Measurements from ENCODE around the gene TNS3.

The TNS3 gene

DNA sequence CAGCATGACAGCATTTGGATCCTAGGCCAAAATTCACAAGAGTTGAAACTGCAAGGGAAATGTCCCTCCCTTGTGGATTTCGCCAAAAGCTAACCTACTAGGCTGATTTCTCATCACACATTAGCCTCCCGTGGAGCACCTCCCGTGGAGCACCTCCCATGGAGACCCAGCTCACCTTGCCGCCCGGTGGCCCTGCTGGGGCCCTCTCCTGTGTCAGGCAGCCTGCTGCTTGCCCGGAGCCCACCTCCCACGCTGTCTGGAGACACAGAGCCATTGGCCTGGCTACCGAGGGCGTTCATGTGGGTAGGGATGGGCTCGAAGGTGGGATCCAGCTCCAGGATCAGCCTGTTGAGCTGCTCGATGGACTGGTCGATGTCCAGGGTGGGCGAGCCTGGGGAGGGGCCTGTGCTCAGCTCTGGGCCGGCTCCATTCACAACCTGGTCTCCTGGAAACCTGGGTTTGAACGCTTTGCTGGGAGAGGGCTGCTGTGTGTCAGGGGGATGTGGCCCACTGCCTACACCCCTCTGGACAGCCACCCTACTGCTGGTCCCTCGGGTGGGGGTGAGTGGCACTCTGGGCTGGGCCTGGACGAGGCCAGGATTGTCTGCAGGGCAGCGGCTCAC, 213.6 kb downstream of the TNS3 start:
- DNase-seq (ENCODE audit: low read depth, low spot score), result no peak

DNA sequence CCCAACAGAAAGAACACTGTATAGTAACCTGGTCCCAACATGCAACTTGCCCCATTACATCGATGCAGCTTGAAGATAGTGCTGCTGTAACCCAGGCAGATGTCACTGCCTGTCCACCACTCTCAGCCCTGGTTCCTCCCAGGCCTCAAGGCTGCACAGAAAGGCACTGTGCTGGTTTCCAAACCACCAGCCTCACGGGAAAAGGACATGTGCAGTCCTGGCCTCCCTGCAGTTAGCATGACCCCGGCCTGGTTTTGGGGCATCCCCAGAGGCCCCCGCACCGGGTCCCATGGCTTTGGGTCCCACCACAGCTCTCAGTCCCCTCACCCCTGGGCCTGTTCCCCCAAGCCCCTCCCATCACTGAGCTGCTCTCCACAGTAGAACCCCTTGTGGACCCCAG, 214.5 kb downstream of the TNS3 start:
- DNase-seq (ENCODE audit: low read depth, low spot score), result no peak

DNA sequence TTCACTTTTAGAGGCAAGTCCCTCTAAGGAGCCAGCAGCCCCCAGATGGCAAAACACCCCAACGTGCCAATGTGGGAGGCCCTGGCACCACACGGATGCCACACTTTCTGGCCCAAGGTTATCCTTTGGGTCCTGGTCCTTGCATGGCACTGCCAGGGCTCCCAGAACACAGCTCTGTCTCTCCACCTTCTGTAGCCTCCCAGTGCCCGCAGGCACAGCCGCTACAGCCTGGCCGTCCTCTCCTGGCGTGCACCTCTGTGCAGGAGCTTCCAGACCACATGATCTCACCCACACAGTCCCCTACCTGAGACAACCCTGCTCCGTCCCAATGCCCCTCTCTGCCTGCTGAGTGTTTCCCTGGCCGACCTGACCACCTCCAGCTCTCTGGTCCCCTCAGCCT, 215.0 kb downstream of the TNS3 start:
- no peak for DNase-seq (ENCODE audit: low read depth, low spot score)

DNA sequence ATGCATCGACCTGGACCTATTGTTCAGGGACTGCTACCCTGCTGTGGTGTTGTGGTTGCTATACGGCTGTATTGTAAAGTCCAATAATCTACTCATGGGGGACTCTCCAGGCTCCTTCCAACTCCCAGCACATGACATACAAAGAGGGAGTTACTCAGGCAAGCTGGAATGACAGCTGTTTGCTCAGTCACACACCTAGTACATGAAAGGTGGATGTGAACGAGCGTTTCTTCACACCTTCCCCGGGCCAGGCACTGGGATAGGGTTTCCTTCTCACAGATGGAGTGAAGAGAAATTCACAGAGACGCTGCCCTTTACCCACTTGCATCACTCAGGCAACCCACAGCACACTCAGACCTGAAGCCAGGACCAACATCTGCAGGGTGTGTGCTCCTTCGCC, 215.7 kb downstream of the TNS3 start:
- no peak for DNase-seq (ENCODE audit: low read depth, low spot score)

DNA sequence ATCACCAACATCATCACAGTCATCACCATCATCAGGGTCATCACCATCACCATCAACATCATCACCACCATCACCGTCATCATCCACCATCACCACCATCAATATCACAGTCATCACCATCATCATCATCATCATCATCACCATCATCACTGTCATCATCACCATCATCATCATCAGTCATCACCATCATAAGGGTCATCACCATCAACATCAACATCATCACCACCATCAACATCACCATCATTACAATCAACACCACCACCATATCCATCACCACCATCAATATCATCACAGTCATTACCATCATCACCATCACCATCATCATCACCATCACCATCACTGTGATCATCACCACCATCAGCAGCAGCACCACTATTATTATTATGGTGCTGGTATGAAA, 218.9 kb downstream of the TNS3 start:
- DNase-seq (ENCODE audit: low read depth, low spot score), result no peak

DNA sequence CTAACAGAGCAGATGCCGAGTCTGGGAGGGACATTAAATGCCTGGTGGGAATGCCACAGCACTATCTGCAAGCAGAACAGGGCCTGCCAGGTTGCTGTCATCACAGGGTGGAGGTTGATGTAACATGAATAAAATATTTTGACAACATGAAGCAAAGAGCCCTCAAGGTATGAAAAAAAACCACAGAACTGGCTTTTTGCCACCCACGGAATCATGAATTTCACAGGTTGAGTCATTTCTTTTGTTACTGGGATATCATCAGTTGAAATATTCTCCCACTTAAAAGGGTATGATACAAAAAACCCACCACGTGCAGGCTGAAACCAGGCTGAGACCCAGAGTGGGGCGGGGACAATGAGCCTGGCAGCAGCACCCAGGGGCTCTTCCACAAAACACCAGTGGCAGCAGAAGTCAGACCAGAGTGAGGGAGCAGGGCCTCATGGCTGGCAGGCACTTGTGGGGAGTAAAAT, 220.1 kb downstream of the TNS3 start:
- no peak for DNase-seq (ENCODE audit: low read depth, low spot score)

DNA sequence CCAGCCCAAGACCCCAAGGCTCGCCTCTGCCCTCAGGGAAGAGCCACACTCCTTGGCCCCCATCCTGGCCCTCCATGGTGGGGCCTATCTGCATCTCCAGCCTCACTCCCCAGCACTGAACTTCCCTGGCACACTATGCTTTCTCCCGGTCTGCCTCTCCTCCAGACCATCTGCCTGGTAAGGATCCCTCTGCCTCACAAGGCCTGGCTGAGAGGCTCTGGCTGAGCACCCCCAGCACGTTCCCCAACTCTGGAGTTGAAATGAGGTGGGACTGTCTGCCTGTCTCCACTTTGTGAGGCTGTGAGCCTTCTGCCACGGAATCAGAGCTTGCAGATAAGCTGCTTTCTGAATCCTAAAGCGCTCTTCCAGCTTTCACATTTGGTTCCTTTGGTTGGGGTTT, 220.7 kb downstream of the TNS3 start:
- no peak for DNase-seq (ENCODE audit: low read depth, low spot score)

DNA sequence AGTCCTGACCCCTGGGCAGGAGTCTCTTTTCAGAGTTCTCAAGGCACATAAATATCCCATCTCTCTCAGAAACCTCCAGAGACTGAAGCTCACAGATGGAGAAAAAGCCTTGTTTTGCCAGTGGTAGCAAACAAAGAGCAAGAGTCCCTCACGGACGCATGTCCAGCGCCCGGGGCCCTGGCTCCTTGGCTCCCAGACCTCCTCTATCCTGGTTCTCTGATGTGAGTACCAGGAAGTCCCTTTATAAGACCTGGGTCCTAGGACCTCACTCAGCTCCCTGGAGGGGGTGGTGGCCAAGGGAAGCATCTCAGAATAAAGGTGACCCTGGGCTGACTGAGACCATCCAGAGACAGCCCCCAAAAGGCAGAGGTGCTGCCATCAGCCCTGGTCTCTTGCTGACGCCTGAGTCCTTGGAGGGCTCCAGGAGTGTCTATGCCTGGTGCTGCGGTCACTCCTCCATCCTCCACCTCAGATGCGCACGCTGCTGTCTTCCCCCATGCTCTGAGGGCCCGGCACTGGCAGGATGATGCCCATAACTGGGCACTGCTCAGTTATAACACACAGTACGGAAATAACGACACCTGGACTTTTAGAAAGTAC, 221.5 kb downstream of the TNS3 start:
- no peak for DNase-seq (ENCODE audit: low read depth, low spot score)

DNA sequence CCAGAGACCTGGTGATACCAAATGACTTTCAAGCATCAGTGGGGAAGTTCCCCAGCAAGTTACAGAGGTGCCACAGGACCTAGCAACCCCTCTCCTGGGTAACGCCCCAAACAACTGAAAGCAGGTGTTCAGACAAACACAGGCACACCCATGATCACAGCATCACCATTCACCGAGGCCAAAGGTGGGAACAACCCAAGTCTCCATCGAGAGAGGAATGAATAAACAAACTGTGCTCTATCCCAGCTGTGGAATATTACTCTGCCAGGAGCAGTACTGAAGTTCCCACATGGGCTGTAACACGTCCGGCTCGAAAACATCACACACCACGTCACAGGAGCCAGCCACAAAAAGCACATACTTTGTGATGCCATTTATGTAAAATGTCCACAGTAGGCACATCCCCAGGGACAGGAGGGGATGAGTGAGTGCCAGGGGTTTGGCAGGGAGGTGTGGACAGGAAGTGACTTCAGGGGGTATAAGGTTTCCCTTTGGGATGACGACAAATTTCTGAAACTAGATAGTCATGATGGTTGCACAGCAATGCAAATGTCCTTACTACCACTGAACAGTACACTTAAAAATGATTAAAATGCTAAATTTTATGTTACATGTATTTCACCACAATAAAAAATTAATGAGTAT, 222.8 kb downstream of the TNS3 start:
- no peak for DNase-seq (ENCODE audit: low read depth, low spot score)

DNA sequence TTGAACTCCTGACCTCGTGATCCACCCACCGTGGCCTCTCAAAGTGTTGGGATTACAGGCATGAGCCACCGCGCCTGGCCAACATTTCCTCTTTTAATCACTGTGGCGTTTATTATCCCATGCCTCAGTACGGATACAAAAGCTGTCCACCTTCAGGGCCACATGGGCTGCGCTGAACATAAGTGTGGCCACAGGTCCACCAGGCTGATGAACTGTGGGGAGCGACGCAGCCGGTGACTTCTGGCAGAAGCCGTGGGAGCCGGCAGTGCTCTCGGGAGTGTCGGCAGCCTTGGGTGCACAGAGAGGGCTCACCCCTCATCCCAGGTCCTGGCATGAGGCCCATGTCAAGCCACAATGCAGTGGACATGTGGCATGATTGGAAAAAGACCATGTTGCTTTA, 223.6 kb downstream of the TNS3 start:
- DNase-seq (ENCODE audit: low read depth, low spot score), result no peak

DNA sequence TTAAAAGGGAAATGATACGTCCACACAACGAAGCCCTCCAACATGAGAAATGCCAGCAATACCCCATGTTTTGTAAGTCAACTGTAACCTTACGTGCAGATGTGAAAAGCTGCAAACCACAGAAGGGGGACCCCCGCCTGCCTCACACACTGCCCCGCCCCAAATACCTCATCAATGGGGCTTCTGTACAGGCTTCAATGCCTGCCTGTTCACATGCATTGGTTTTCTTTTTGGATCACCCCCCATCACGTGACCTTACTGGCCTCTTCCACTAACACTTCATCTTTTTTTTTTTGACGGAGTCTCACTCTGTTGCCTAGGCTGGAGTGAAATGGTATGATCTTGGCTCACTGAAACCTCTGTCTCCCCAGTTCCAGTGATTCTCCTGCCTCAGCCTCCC, 224.0 kb downstream of the TNS3 start:
- no peak for DNase-seq (ENCODE audit: low read depth, low spot score)

DNA sequence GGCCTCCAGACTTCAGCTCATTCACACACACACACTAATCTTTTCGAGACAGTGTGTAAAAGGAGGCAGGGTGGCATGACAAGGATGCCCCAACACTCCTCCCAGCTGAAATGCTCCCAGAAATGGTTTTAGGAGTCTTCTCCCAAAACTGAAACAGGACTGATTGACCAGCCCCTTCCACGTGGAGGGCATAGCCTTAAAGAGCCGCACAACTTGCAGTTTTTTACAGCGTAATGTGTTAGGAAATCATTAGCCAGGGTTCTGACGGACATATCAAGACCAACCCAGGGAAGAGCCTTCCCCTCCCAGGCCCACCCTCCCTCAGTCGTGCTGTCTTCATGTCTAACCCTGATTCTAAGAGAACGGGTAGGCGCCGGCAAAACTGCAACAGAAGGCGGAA, 224.6 kb downstream of the TNS3 start:
- no peak for DNase-seq (ENCODE audit: low read depth, low spot score)

DNA sequence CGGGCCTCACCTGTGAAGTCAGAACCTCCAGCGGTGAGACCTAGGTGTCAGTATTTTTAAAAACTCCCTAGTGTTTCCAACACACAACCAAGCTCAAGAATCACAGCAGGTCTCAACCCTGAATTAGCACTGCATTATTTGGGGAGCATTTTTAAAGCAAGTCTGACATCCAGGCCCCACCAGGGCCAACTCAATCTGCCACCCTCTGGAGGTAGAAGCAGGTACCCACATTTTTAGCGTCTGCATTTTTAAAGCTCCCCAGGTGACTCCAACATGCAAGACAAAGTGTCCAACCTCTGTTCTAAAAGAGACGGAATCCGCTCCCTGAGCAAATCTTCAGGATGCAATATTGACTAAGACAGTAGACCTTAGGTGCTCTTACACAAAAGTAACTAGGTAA, 225.7 kb downstream of the TNS3 start:
- no peak for DNase-seq (ENCODE audit: low read depth, low spot score)

DNA sequence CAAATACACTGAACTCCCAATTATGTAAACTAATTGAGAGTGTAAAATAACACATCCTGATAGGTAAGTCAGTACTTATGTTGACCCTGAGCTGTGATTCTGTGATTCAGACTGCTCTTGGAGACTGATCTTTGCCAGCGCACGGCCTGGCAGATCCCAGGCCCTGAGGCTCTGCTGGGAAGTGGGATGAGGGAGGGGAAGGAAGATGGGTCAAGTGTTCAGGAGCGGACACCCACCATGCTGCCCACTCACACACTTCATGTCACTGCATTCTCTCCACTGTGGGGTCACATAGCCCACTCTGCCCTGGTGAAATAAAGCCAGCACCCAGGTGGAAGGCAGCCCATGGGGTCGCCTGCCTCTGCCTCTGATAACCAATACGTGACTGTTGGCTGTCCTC, 226.2 kb downstream of the TNS3 start:
- DNase-seq (ENCODE audit: low read depth, low spot score), result no peak

DNA sequence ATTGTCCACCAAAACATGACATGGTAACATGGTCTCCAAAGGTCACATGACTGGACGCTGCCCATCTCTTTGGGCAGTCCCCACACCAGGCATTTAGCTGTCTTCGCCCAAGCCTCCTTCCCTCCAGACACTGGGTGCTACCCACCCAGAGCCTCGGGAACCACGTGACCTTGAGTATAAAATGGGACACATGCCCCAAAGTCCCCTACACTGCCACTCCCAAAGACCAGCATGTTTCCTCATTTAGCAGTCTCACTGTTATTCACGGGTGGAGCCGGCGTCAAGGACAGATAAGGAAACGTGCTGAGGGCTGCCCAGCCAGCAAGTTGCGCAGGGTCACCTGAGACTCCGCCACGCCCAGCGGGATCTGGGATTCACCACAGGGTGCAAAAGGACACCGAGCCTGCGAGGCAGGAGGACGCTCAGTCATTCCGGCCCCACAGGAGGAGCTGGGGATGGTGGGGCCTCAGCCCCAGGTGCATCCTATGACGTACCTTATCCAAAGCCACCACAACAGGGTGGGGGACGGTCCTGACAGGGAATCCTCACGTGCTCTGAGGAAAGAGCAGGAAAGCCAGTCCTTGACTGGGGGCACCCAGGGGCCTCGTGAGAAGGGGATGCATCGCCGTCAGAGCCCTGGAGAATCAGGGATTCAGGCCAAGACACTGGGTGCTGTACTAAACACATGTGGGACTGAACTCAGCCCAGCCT, 226.9 kb downstream of the TNS3 start:
- no peak for DNase-seq (ENCODE audit: low read depth, low spot score)

DNA sequence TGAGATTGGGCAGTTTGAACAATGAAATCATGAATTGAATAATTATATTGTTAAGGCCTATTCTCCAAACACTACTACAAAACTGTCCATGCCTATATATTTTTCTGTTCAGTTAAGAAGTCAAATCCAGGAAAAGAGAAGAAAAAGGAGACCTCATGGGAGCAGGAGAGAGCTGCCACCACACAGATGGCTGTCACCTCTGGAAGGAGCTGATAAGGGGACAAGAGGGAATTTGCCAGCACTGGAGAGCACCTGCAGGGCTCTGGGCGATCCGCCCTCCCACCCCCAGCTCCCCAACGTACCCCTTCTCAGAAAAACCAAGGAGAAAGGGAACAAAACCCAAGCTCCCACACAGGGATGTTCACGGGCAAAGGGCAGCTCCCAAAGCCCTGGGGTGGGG, 227.8 kb downstream of the TNS3 start:
- DNase-seq (ENCODE audit: low read depth, low spot score), result no peak

DNA sequence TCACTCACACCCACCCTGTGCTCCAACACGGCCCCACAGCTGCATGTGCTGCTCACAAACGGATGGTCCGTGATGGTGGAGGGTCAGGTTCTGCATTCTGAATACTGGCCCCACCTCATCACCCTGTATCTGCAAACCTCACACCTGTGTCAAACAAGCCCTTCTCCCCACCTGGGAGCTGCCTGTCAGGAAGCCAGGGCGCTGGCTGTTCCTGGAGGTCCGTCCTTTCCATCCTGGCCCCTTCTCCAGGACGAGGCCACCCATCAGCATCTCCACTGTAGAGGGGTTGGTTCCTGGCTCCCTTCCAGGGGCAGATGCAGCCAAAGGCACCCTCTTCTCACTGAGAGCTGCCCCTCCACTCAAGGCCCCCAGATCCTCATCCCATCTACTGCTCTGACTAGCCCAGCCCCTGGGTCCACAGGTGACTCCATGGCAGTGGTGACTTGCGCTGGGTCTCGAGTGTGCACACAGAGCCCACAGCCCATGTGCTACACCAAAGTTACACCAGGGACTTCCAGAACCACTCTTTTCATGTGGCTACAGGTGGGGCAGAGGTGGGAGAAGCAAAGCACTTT, 229.4 kb downstream of the TNS3 start:
- no peak for DNase-seq (ENCODE audit: low read depth, low spot score)

DNA sequence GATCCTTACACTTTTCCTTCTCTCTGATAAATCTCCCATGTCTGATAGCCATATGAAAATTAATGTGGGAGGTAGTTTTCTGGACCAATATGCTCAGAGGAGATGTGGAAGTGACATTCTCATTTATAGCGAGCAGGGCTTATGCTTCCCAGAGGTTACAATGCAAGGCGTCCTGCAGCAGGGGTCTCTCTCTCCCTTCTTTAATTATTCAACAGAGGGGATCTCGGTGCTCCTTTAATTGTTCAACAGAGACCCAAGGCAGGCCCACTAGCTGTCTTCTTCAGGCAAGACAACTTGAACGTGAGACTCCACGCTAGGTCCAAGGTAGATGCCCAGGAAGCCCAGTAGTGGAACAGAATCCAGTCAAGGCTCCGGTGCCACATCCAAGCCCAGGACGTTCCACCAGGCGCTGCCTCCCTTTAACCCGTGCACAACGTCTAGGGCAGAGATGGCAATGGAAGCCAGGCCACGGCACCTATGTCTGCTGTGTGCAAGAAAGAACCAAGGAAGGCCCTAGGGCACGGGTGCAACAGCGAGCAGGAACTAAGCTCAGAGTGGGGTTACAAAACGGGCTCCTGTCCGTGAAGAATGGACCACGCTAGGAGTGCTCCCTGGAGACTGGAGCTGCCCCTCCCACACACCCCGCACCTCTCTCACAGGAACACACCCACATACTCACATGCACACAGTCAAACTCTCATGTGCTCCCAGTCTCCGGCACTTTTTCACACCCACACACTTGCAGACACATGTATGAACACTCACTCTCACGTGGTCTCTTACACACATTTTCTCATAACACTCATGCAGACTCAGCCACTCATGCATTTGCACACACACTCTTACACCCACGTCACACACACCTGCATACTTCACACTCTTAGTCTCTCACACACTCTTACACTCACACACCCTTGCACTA, 230.4 kb downstream of the TNS3 start:
- DNase-seq (ENCODE audit: low read depth, low spot score), result no peak

DNA sequence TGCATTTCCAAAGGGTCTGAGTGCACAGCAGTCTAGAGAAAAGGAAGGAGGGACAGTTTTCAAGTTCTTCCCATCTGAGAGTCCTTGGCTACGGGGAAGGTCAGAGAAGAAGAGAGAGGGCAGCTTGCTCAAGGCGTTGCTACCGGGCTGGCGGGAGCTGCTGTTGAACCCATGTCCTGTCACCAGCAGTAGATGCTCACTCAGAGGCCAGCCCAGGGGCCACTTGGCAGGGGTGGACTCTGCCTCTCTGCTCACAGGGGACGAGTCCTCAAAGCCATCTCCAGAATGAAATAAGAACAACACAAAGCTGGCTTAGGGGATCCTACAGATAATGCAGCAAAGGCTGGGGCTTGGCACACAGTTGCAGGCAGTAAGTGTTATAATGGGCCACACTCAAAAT, 231.5 kb downstream of the TNS3 start:
- no peak for DNase-seq (ENCODE audit: low read depth, low spot score)

DNA sequence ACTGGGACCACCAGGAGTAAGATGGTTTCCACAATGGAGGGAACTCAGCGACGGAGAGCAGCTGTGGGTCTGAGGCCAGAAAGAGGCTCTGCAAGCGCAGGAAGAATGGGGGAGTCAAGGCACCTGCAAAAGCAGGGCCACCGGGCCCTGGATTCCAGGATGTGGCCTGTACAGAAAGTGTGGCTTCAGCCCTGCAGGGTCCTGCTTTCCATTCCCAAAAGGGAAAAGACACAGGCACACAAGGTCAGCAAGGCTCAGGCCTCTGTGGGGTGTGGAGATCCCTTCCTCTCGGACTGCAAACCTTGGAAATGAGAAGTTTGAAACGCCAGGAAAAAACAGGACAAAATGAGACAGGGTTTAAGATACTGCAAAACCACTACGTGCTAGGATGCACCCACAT, 232.5 kb downstream of the TNS3 start:
- no peak for DNase-seq (ENCODE audit: low read depth, low spot score)

DNA sequence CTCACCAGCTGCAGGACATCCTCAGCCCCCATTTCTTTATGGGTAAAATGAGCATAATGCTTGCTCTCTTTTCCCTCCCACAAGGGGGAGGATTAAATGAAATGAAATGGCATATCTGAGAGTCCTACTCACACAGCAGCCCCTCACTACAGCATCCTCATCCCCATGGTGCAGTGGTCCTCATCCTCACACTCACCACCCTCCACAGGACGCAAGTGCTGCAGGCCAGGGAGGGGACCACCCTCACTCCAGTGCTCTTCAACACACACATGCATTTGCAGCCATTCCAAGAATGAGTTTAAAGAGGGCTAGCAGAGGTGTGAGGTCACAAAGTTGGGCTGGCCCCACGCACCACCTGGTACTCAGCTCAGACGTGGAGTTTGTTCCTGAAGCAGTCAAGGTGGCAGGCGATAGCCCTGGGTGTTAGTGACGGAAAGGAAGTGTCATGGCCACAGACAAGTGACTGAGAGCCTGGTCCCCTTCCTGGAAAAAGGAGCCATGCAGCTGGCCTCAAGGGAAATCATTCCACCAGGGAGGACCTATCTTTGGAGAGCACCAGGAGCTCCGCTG, 234.0 kb downstream of the TNS3 start:
- no peak for DNase-seq (ENCODE audit: low read depth, low spot score)
